GM23248 (cell line): ENCODE results near the gene DRAM1. TPM values are rescaled to one million over a fixed set of nuclear protein-coding genes. Genes with fewer than 3 reads are reported as not detected.

Source experiments
- DNase-seq: peaks from one replicate; pipeline ENCODE4 v3.0.0-alpha.2; 2015
- H2AFZ ChIP-seq: fragments of 200-600 bp; sonication (generic); 2 replicates; pipeline ENCODE4 v1.6.1; 2016; ENCODE audit warnings: antibody characterized with exemption
- H3F3A ChIP-seq: fragments of 200-600 bp; sonication (generic); 2 replicates; pipeline ENCODE4 v1.6.1; 2016; ENCODE audit warnings: mild to moderate bottlenecking, antibody characterized with exemption, mixed run types; ENCODE audit not compliant: insufficient read depth
- H3K27ac ChIP-seq: fragments of 200-600 bp; sonication (generic); 2 replicates; pipeline ENCODE4 v1.5.1; 2016; ENCODE audit warnings: mild to moderate bottlenecking
- H3K27me3 ChIP-seq: fragments of 200-600 bp; sonication (generic); replicated peaks from 2 replicates; pipeline ENCODE4 v1.6.1; 2016; ENCODE audit warnings: mild to moderate bottlenecking; ENCODE audit not compliant: insufficient read depth
- H3K36me3 ChIP-seq: fragments of 200-600 bp; sonication (generic); 2 replicates; pipeline ENCODE4 v1.6.1; 2016; ENCODE audit warnings: low read depth, mild to moderate bottlenecking
- H3K4me1 ChIP-seq: fragments of 200-600 bp; sonication (generic); 2 replicates; pipeline ENCODE4 v1.6.1; 2016; ENCODE audit warnings: mild to moderate bottlenecking; ENCODE audit not compliant: insufficient read depth
- H3K4me2 ChIP-seq: fragments of 200-600 bp; sonication (generic); one replicate; pipeline ENCODE4 v1.6.1; 2016; ENCODE audit warnings: mild to moderate bottlenecking; ENCODE audit not compliant: unreplicated experiment
- H3K4me3 ChIP-seq: fragments of 200-600 bp; sonication (generic); 2 replicates; pipeline ENCODE4 v1.5.1; 2016; ENCODE audit warnings: mild to moderate bottlenecking
- H3K79me2 ChIP-seq: fragments of 200-600 bp; sonication (generic); 2 replicates; pipeline ENCODE4 v1.6.1; 2016; ENCODE audit warnings: mild to moderate bottlenecking; ENCODE audit not compliant: insufficient read depth
- H3K9ac ChIP-seq: fragments of 200-600 bp; sonication (generic); 2 replicates; pipeline ENCODE4 v1.6.1; 2016; ENCODE audit warnings: mild to moderate bottlenecking
- H3K9me2 ChIP-seq: fragments of 200-600 bp; sonication (generic); 2 replicates; pipeline ENCODE4 v1.6.1; 2016; ENCODE audit warnings: mixed run types, mild to moderate bottlenecking, moderate library complexity; ENCODE audit not compliant: insufficient read depth
- H3K9me3 ChIP-seq: fragments of 200-600 bp; sonication (generic); one replicate; pipeline ENCODE4 v1.6.1; 2017; ENCODE audit warnings: low read depth
- H4K20me1 ChIP-seq: fragments of 200-600 bp; sonication (generic); 2 replicates; pipeline ENCODE4 v1.6.0; 2016; ENCODE audit not compliant: insufficient read depth
- EZH2 ChIP-seq: fragments of 200-600 bp; sonication (generic); IDR thresholded peaks from 2 replicates; pipeline ENCODE4 v1.6.1; 2018; ENCODE audit warnings: antibody characterized with exemption, mild to moderate bottlenecking; ENCODE audit not compliant: insufficient read depth, poor library complexity, severe bottlenecking
- EZH2phosphoT487 ChIP-seq: fragments of 200-600 bp; sonication (generic); IDR thresholded peaks from 2 replicates; pipeline ENCODE4 v1.6.1; 2018; ENCODE audit warnings: antibody characterized with exemption, moderate library complexity, mild to moderate bottlenecking, low read depth; ENCODE audit not compliant: insufficient read depth
- WGBS, 2 experiments: methylation state at CpG; one replicate each; pipeline ENCODE4 v1.1.6; 2015 to 2017; ENCODE audit warnings: low lambda C conversion rate in 2 of 2, low coverage in 1 of 2; ENCODE audit errors: missing lambda C conversion rate in 2 of 2; 5-methylcytosine and 5-hydroxymethylcytosine counted together
- in situ Hi-C: fragments of 300-500 bp; cut with MboI; formaldehyde crosslinking; loops from 2 replicates; pipeline ENCODE4 v1.15.0; 2020
- polyA plus RNA-seq: library from polyadenylated mRNA; unstranded; fragments of >200 nt; fragmentation: Nextera tagmentation; extraction: Ambion mirVana; gene quantifications from 2 replicates; pipeline ENCODE4 v1.2.1, GENCODE V29; 2016
- total RNA-seq: library from RNA; depleted of rRNA; stranded (reverse); fragments of >200 nt; shearing (Covaris generic); gene quantifications from 2 replicates; pipeline ENCODE4 v1.2.3, GENCODE V29; 2014

DRAM1 gene
- total and polyA plus RNA-seq, 2 experiments from 2014 or later = 86.8 to 99.2 TPM

GRCh38 chr12:101931498-101932326, 54.3 kb downstream of the DRAM1 start:
- Histone ChIP-seq H3K4me3 (no peak overlapping the region), H2AFZ (no peak overlapping the region), H3K4me2 (no peak overlapping the region), H4K20me1 (no peaks in the 10 kb centered on the region), H3K79me2 (no peaks in the 10 kb centered on the region), H3K4me1 (peaks cover 41% of the 10 kb centered on the region), H3K27me3 (no peaks in the 10 kb centered on the region), H3K9me2 (no peaks in the 10 kb centered on the region), H3K27ac (no peak overlapping the region), H3K9me3 (no peaks in the 10 kb centered on the region), H3K9ac (no peak overlapping the region), H3F3A (peaks cover 32% of the 10 kb centered on the region), H3K36me3 (no peaks in the 10 kb centered on the region)
- DNase-seq = no peak
- TF ChIP-seq EZH2phosphoT487 (no peak), EZH2 (no peak)
- in situ Hi-C loops = loop anchor here (25.0 kb wide), 3 partner anchors 556 to 1631 kb away; partner anchors contain the start of gene IGF1
- 73 to 74% methylated on average over 5 of the region's 5 CpGs for WGBS, 2 experiments

GRCh38 chr12:101933866-101934514, 56.6 kb downstream of the DRAM1 start:
- DNase-seq = no peak
- H3K4me3 ChIP-seq = no peak overlapping the region
- 47 to 55% methylated on average over 5 of the region's 5 CpGs for WGBS, 2 experiments
- peaks cover 34% of the 10 kb centered on the region for H3K4me1 ChIP-seq
- in situ Hi-C loops = loop anchor here (25.0 kb wide), 3 partner anchors 553 to 1628 kb away; partner anchors contain the start of gene IGF1
- H3K4me2 ChIP-seq = no peak overlapping the region
- no peak for TF ChIP-seq EZH2phosphoT487
- TF ChIP-seq EZH2 = no peak
- H3K9ac ChIP-seq = no peak overlapping the region
- no peaks in the 10 kb centered on the region for H3K27me3 ChIP-seq
- no peaks in the 10 kb centered on the region for H3K9me3 ChIP-seq
- H3K9me2 ChIP-seq = no peaks in the 10 kb centered on the region
- no peak overlapping the region for H2AFZ ChIP-seq
- 0 out of 2 replicates have a peak overlapping the region, but pooled peaks have one; percentile 3 for H3K27ac ChIP-seq
- no peaks in the 10 kb centered on the region for H3K79me2 ChIP-seq
- peaks cover 28% of the 10 kb centered on the region for H3F3A ChIP-seq
- no peaks in the 10 kb centered on the region for H4K20me1 ChIP-seq
- H3K36me3 ChIP-seq = no peaks in the 10 kb centered on the region

- Histone ChIP-seq H3K36me3 (no peaks in the 10 kb centered on the region), H3K27me3 (no peaks in the 10 kb centered on the region), H3K9me2 (no peaks in the 10 kb centered on the region), H3K27ac (peak overlapping the region; percentile 94), H3K4me2 (peak overlapping the region; percentile 75), H3K4me3 (peak overlapping the region; percentile 40), H3K4me1 (peaks cover 49% of the 10 kb centered on the region), H3K79me2 (no peaks in the 10 kb centered on the region), H3K9me3 (no peaks in the 10 kb centered on the region), H3F3A (peaks cover 32% of the 10 kb centered on the region), H2AFZ (0 out of 2 replicates have a peak overlapping the region, but pooled peaks have one; percentile 21), H4K20me1 (no peaks in the 10 kb centered on the region), H3K9ac (peak overlapping the region; percentile 64)
- TF ChIP-seq EZH2 (no peak), EZH2phosphoT487 (no peak)
- in situ Hi-C loops = loop anchor here (25.0 kb wide), 3 partner anchors 551 to 1626 kb away; partner anchors contain the start of gene IGF1
- peak; percentile 97 for DNase-seq
- WGBS, 2 experiments = 7 to 13% methylated on average over 9 of the region's 9 CpGs
Observed at GRCh38 chr12:101935890-101936746, 58.7 kb downstream of the DRAM1 start.

GRCh38 chr12:101939306-101939705, 61.9 kb downstream of the DRAM1 start:
- in situ Hi-C loops = loop anchor here (25.0 kb wide), 3 partner anchors 548 to 1623 kb away; partner anchors contain the start of gene IGF1
- Histone ChIP-seq H3K4me2 (no peak overlapping the region), H3K9ac (peak overlapping the region; percentile 18; the same call in 1 of the 2 replicates), H3K79me2 (no peaks in the 10 kb centered on the region), H3K27me3 (no peaks in the 10 kb centered on the region), H3K27ac (no peak overlapping the region), H4K20me1 (no peaks in the 10 kb centered on the region), H3K36me3 (no peaks in the 10 kb centered on the region), H3K9me2 (no peaks in the 10 kb centered on the region), H2AFZ (peak overlapping the region; percentile 46), H3K4me3 (no peak overlapping the region), H3K9me3 (no peaks in the 10 kb centered on the region), H3K4me1 (peaks cover 61% of the 10 kb centered on the region), H3F3A (peaks cover 44% of the 10 kb centered on the region)
- WGBS, 2 experiments = 4 to 10% methylated on average over 3 of the region's 3 CpGs
- no peak for TF ChIP-seq EZH2
- TF ChIP-seq EZH2phosphoT487 = no peak
- no peak for DNase-seq
